CD1c-positive myeloid dendritic cell (primary cell): ENCODE results near the gene ARHGAP22.

Source experiments
- DNase-seq: peaks from one replicate; pipeline ENCODE4 v3.0.0-alpha.2; 2016; ENCODE audit errors: extremely low spot score

Gene ARHGAP22

DNA sequence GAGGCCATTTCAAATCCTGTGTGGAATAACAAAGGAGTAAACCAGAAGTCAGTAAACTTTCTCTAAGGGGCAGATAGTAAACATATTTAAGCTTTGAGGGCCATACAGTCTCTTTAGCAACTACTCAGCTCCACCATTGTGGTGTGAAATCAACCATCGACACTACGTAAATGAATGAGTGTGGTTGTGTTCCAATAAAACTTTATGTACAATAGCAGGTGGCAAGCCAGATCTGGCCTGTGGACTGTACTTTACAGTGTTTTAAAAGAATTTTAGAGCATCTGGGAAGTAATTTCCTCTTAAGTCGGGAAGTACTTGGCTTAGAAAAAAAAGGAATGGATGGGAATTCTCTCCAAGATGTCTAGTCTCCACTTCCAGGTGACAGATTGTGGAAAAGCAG is 71.3 kb downstream of the ARHGAP22 start:
- DNase-seq: no peak

DNA sequence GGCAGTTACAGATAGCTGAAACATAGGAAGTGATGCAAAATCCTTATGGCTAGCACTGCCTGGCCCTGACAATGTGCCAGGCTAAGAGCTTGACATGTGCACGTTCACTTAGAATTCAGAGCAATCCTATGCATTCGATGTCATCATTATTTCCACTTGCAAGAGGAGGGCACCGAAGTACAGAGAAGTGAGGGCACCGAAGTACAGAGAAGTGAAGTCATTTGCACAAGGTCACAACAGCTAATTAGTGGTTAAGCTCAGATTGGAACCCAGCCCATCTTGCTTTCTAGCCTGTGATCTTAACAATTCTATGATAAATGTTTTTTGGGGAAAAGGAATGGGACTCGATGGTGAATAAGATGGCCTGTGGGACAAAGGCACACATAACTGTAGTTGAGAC is 73.4 kb downstream of the ARHGAP22 start:
- DNase-seq: no peak

DNA sequence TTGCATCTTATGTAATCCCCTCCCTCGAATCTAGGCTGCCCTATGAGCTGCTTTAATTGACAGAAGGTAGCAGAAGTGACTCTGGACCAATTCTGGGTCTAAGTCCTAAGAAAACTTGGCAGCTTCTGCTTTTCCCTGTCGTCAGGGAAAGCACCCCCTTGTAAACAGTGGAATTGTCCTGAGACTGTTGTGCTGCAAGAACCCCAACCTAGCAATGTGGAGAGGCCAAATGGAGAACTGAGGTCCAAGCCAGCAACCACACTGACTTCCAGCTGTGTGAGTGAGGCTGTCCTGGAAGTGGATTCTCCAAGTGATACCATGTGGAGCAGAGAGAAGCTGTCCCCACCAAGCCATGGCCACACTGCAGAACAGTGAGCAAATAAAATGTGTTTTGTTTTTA is 75.5 kb downstream of the ARHGAP22 start:
- peak; percentile 9 for DNase-seq

DNA sequence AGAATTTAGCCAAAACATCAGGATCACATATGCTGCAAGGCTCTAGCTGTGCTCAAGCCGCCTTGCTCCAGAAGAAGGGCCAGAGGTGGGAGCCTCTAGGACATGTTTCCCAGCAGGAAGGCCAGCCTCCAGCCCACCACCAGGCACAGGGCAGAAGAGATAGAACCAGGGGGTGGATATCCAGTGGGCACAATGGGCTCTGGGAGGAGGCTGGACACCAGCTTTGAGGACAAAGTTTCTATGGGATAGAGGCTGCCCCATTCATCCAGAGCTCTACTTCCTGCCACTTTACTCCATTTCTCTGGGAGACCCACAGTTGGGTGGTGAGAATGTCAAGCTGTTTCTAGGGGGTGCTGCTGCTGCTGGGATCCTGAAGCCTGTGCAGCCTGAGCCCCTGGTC is 77.1 kb downstream of the ARHGAP22 start:
- DNase-seq: no peak

DNA sequence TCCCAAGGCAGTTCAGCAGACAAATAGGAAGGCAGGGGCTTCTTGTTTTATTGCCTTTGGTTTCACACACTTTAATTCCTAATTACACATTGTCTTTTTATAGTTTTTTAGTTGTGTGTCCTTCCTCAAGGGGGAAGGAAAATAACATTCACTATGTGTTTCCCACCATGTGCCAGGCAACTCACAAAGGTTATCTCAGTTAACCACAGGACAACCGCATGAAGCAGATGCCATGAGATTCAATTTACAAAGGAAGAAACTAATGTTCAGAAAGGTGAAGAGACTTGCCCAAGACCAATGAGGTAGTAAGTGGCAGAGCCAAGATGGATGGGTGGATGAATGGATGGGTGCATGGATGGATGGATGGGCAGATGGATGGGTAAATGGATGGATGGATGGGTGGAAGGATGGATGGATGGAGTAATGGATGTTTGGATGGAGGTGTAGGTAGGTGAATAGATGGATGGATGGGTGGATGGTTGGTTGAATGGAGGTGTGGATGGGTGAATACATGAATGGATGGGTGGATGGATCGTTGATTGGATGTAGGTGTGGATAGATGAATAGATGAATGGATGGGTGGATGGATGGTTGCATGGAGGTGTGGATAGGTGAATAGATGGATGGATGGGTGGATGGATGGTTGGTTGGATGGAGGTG is 77.9 kb downstream of the ARHGAP22 start:
- no peak for DNase-seq

DNA sequence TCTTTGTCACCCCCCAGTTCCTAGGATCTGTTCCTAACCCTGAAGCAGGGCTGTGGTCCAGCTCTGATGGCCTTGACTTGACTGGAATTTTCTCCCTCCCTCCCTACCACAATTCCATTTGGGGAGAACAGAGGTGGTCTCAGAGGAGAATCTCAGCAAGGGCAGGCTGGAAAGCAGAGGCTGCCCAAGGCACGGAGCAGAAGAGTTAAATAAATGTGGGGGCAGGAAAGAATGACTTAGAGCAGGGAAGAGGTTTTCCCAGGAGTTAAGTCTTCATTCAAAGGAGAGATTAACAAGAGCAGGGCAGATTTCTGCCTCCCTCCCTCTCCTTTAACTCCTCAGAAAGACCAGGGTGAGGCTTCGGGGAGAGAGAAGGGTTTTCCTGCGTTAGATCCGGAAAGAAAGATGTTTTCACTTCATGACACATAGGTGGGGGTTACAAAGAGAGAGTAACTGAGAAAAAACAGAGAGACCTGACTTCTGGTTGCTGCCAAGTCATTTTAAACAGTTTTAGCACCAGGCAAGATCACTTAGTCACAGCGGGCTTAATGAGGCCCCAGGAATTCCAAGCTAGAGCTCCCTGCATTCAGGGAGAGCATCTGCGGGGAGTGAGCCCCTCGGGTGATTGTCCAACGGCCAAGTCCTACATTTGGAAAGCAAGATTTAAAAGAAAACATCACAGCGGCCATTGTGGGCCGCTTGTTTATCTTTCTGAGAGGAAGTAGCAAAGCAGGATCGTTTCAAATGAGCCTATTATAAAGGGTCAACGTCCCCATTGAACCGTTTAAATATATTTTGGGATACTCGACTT is 78.7 kb downstream of the ARHGAP22 start:
- DNase-seq: no peak

DNA sequence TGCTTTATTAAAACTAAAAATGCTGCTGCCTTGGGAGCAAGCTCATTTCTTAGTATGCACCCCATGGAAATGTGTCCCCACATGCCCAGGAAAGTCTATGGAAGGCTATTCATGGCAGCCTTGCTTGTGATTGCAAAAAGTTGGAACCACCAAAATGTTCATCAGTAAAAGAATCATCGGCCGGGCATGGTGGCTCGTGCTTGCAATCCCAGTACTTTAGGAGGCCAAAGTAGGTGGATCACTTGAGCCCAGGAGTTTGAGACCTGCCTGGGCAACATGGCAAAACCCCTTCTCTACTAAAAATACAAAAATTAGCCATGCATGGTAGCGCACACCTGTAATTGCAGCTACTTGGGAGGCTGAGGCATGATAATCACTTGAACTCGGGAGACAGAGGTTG is 79.8 kb downstream of the ARHGAP22 start:
- no peak for DNase-seq

DNA sequence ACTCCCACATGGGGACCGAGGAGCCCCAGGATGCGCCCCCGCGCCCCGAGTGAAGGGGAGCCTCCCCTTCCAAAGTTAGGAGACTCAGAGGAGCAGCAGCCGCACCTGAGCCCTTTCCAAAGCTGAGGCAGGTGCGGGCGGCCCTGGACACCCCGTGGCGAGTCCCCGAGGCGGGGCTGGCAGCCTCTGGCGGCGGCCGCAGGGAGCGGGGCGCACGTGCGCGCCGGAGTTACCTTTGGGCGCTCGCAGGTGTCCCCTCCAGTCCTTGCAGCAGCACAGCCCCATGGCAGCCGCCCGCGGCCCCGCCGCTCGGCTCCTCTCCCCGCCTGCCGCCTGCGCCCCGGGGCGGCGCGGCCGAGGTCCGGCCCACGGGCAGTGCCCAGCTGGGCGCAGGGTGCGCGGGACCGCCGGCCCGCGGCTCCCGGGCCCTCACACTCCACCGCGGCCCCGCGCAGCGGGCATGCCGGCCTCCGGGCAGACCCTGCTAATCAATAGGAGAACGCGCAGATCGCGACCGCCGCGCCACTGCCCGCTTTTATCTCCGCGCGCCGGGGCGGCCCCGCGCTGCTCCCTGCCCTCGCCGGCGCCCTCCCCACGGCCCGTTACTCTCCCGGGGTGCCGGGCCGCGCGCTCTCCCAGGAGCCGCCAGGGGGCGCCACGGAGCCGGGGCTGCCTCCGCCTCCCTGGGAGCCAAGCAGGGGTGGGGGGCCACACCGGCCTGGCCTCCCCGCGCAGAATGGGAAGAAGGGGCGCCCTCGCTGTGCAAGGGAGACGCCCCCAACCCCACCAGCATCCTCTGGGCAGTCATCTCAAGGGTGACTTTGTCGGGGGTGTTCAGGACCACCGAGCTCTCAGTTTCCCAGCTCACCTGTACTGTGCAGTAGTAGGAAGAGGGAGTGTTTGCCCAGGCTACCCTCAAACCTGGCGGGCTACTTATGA is 80.8 kb downstream of the ARHGAP22 start:
- DNase-seq: peak; percentile 68

DNA sequence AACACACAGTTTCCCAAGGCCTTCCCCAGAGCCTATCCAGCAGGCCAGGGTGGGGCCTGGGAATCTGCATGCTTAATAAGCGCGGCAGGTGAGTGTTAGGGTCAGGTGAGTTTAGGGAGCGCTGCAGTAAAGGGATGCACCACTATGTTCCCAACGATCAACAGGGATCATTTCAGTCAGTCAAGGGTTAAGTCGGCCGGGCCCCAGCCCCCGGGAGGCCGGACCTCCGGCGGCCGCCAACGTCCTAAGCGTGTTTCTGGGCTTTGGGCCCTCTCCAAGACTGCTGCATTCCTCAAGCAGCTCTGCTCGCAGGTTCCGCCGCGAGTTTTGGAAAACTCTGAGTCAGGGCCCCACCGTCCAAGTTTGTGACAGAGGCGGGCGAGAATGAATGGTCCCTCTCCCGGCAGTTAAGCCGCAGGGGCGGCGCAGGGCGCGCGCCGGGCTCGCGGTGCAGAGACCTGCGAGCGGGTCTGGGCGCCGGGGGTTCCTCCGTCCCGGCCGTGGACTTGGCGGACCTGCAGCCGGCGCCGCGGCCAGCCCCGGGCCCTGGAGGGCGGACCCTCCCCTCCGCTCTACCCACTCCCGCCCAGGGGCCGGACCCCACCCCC is 81.6 kb downstream of the ARHGAP22 start:
- DNase-seq: peak; percentile 28

DNA sequence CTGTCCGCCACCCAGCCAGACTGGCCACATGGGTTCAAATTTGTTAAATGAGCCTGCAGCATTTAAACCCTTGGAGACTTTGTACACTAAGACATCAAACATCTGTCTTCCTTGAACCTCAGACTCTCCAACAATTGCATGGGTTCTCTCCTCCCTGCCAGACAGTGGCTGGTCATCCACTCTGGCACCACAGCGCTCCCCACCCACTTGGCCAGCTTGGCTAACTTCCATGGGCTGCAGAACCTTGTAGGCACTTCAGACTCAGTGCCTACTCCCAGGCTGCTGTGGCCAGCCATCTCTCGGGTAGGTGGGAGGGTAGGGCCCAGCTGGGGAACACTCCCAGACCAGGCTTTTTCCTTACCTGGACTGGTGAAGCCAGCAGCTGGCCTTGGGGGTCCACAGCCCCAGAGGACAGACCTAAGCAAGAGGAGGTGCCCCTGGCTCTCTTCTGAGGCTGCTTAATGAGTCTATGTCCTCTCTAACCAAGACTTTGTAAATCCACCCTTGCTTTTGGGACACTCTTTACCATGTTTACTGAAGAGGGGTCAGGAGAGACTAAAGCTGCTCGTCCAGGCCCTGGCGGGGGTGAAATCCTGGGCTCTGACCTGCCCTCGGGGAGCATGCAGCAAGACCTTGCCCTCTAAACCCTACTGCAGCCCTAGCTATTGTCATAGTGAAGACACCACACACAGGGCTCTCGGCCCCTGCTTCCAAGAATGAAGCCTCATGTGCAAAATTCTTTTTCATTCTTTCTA is 82.7 kb downstream of the ARHGAP22 start:
- no peak for DNase-seq

DNA sequence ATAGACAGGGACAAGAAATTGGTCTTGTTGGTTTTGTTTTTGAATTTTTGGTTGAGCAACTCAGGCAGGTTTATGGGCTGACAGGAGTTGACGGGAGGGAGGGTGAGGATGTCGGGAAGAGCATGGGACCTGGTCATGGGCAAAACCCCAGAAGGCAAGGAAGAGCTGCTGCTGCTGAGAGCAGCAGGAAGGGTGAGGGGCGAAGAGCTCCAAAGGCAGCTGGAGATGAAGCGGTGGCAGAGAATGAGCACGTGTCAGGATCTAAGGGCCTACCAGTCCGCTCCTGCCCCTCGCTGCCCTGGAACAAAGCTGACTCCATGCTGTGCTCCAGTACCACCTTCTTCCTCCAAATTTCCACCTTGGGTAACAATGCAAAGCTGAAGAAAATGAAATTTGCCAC is 84.3 kb downstream of the ARHGAP22 start:
- DNase-seq: no peak

DNA sequence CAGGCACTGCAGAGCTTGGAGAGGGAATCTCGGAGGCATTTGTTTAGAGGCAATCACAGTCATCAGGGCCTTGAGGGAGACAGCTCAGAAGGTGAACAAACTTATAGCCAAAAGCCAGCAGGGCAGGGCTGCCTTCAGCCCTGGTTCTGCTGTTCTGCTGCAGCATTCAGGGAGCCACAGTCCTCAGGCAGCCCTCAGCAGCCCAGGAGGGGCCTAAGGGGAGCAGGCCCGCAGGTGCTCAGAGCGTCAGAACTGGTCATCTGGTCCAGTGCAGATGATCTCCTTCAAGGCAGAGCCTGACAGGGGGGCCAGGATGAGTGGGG is 84.7 kb downstream of the ARHGAP22 start:
- DNase-seq: no peak

DNA sequence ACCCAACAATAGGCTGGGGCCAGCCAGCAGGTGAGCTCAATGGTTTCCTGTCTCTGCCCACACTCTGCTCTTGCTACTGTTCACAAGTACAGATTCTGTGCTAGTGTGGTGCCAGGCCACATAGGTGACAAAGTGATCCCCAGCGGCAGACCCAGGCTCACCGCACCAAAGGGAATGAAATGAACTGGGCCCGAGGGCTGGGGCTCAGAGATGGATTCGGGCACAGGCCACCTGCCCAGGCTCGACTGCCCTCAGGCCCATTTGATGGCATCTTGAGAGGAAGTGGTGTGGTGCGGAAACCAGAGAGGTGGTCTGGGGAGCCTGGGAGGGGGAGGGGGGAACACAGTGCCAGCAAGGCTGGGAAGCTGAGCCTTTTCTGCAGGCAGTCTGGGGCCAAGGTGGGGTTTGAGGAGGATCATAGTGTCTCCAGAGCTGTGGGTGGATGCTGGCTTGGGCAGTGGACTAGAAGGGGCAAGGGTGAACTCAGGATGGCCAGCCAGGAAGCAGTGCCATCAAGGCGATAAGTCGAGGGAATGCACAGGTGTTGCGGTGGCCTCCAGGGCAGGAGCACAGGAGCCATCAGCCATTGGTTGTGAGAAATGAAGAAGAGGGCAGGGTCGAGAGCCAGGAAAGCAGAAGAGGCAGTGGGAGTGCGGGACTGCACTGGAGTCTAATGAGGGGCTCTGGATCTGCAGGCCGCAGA is 85.2 kb downstream of the ARHGAP22 start:
- no peak for DNase-seq

DNA sequence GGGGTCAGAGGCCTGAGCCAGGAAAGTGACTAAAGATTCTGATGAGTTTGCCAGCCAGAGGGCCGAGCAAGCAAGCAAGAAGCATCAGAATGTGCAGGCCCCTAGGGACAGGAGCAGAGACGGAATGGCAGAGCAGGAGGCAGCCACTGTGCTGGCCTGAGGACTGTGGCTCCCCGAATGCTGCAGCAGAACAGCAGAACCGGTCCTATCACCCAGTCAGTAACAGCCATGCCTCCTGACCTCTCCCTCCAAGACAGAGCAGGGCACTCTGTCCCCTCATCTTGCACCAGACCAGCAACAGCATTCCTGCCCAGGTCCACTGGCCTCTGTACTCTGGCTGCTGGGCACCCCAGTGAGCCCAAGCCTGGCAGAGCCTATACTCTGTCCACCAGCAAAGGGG is 85.9 kb downstream of the ARHGAP22 start:
- DNase-seq: no peak

DNA sequence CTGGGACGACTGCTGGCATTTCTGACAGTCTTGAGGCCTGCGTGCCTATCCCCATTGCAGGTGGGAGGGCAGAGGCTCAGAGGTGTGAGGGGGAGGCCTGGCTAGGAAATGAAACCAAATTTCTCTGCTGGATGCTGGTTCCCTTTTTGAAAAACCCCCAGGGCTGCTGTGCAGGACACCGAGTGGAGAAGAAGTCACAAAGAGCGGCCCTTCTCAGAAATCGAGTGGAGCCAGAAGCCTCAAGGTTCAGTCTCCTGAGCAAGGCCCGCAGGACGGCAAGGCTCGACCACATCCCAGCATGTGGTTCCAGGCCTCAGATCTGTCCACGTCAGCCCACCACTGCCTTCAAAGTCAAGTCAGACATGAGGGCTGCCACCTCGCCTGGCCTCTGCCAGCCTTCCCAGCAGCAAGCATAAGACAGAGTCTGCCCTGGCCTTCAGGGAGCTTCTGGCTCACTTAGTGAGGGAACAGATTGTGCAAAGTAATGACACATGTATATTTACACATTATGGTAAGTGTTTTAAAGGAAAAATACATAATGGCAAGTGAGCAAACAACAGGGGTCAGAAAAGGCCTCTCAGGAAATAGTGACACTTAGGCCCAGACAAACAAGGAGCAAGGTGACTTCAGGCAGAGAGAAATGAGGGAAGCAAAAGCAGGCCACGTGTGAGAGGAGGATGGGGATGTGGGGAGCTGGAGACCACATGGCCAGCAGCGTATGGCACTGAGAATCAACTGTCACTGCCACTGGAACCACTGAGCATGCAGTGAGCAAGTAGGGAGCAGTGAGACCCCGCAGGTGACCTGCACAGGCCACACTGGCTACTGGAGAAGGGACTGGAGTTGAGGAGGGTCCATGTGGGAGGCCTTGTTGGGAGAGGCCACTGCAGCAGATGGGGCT is 86.7 kb downstream of the ARHGAP22 start:
- DNase-seq: peak; percentile 95

DNA sequence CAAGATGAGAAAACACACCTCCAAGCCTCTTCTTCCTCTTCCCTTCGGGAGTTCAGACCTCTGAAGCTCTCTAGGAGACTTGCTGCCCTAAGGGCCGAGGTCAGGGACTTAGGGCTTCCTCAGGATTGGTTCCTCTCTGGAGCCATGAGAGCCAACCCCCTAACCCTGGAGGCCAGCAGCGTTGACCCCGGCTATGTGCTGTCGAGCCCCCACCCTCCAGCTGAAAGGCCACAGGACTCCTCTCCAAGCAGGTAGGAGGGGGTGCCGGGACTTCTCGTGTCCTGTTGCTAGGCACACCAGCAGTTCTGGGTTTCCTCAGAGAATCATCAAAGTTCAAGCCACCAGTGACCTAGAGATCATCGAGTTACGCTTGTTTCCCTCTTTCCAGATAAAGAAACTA is 87.4 kb downstream of the ARHGAP22 start:
- no peak for DNase-seq

DNA sequence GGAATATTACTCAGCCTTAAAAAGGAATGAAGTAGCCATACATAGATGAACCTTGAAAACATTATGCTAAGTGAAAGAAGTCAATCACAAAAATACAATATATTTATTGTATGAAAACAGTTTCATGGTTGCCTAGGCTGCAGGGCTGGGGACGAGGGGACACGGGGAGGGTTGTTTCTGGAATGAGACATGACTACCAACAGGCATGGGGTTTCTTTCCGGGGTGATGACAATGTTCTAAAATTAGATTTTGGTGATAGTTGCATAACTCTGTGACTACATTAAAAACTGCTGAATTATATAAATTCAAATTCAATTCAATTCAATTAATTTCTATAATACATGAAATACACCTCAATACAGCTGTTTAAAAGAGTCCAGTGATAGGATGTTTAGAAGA is 88.0 kb downstream of the ARHGAP22 start:
- DNase-seq: peak; percentile 73

DNA sequence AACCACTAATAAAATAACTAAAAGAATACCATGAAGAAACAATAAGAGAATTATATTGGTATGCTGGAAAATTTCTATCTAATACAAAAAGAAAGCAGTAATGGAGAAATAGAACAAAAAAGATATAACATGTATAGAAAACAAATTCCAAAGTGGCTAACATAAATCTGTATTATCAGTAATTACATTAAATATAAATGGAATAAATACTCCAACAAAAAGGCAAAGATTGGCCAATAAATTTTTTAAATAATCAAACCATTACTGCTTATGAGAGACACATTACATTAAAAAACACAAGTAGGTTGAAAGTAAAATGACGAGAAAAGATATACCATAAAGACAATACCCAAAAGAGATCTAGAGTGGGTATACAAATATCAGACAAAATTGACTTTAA is 90.0 kb downstream of the ARHGAP22 start:
- DNase-seq: no peak

DNA sequence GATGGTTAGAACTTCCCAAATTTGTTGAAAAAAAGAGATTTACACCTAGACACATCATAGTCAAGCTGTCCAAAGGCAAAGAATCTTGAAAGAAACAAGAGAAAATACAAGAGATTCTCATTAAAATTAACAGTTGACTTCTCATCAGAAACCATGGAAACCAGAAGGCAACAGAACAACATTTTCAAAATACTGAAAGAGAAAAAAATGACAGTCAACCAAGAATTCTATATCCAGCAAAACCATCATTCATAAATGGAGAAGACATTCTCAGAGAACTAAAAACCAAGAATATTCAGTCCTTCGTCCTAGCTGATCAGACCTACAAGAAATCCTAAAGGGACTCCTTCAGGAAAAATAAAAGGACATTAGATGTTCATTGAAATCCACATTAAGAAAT is 90.6 kb downstream of the ARHGAP22 start:
- DNase-seq: no peak

DNA sequence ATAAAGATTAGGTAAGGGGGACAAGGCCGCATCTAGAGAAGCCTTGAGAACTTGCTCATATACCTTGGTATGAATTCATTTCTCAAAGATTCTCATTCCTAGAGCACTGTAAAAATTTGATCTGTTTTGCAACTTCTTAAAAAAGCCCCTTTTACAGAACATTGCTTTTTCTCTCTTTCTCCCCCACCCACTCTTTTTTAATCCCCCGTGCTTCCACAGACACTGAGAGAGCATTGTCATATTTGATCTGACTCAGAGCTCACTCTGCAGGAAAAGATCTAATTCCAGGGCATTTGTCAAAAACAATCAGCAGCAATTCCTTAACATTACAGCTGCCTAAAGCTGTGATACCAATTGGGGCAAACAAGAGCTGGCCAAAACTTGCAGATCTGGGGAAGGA is 92.0 kb downstream of the ARHGAP22 start:
- DNase-seq: peak; percentile 65
